ENCODE results near the gene DBNDD1. TPM values are rescaled to one million over a fixed set of nuclear protein-coding genes. Genes with fewer than 3 reads are reported as not detected.
A peak's percentile ranks its signal among the peaks of the same experiment; 100 is the strongest.

Gene DBNDD1
- total RNA-seq, 1 experiment from 2014 or later: 60.2 TPM

DNA sequence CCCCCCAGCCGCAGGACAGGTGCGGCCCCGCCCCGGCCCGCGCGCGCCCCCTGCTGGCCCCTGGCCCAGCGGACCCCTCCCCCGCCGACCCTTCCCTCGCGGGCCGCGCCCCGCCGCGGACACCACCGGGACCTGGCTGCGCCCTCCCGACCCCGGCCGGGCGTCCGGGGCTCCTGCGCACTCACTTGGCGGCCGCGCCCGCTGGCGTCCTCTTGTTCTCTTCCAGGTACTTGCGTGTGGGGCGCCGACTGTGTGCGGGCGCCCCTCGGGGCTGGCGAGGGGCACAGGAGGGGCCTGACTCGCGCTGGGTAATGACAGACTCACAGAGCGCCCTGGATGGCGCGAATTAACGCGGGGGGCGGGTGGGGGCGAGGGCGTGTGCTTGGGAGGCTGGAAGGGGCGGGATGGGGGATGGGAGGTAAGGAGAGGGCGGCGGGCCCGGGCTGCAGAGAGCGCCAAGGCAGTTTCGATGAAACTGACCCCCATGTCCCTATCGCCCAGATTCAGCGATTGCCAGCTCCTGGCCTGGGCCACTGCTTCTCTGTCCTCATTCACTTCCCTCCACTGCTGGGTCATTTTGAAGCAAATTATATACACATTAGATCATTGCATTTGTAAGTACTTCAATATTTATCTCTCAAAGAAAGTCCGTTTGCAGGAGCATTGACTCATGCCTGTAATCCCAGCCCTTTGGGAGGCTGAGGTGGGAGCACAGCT, 445 bp upstream of the DBNDD1 start:
- no peaks in the 10 kb centered on the region for H4K20me1 ChIP-seq (ENCODE audit: insufficient read depth)
- H3K36me3 ChIP-seq (ENCODE audit: control insufficient read depth in 1 of 2, insufficient read depth in 2 of 2, low read length in 2 of 2): peaks cover 9% of the 10 kb centered on the region in 2 experiments; a peak in 1 of 4 replicates
- H3K9ac ChIP-seq (ENCODE audit: low read length): peak overlapping the region; percentile 91
- peak; percentile 65 for ATAC-seq
- H3K4me2 ChIP-seq (ENCODE audit: low read length): peak overlapping the region; percentile 94
- H3K4me3 ChIP-seq (replicated peaks in 1 of 2; ENCODE audit: low read depth in 1 of 2, low read length in 2 of 2): peak overlapping the region; percentile 66 to 85
- ChIA-PET POLR2A (interaction anchor here (0.6 to 1.1 kb wide), 2 partner anchors 51 to 95 kb away, joined by 5 to 10 read pairs; no protein-coding TSS in a partner anchor), RAD21 (ENCODE audit: low non-redundant PET in 1 of 2, low total read pairs in 2 of 2, uncharacterized antibody in 2 of 2, unreplicated experiment in 2 of 2) (interaction anchor here in 1 of 2 experiments (0.6 kb wide), 1 partner anchor 87 kb away, joined by 3 read pairs; no protein-coding TSS in a partner anchor), CTCF (interaction anchor here (0.6 to 2.0 kb wide), 10 partner anchors 10 to 314 kb away, joined by 3 to 6 read pairs (median 4); partner anchors contain the start of genes MC1R, TCF25 and TUBB3)
- peak; percentile 76 for TF ChIP-seq POLR2AphosphoS5 (IDR thresholded peaks at IDR 0.05; ENCODE audit: low read depth, low read length)
- no peak for TF ChIP-seq YY1 (IDR thresholded peaks at IDR 0.05; ENCODE audit: extremely low read depth, insufficient replicate concordance, low read depth, low read length)
- TF ChIP-seq SIN3A (IDR thresholded peaks at IDR 0.05; ENCODE audit: low read depth): no peak
- TF ChIP-seq ZFX (IDR thresholded peaks at IDR 0.05): peak; percentile 17; the same call in 1 of the 2 replicates
- TF ChIP-seq, protein P1, sequence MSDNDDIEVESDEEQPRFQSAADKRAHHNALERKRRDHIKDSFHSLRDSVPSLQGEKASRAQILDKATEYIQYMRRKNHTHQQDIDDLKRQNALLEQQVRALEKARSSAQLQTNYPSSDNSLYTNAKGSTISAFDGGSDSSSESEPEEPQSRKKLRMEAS (IDR thresholded peaks at IDR 0.05): no peak
- TF ChIP-seq CBX3 (IDR thresholded peaks at IDR 0.05; ENCODE audit: low read depth): no peak
- TF ChIP-seq, protein P2, sequence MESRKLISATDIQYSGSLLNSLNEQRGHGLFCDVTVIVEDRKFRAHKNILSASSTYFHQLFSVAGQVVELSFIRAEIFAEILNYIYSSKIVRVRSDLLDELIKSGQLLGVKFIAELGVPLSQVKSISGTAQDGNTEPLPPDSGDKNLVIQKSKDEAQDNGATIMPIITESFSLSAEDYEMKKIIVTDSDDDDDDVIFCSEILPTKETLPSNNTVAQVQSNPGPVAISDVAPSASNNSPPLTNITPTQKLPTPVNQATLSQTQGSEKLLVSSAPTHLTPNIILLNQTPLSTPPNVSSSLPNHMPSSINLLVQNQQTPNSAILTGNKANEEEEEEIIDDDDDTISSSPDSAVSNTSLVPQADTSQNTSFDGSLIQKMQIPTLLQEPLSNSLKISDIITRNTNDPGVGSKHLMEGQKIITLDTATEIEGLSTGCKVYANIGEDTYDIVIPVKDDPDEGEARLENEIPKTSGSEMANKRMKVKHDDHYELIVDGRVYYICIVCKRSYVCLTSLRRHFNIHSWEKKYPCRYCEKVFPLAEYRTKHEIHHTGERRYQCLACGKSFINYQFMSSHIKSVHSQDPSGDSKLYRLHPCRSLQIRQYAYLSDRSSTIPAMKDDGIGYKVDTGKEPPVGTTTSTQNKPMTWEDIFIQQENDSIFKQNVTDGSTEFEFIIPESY (IDR thresholded peaks at IDR 0.05; ENCODE audit: extremely low read depth, insufficient replicate concordance, low read length): peak; percentile 19
- TF ChIP-seq, protein P3, sequence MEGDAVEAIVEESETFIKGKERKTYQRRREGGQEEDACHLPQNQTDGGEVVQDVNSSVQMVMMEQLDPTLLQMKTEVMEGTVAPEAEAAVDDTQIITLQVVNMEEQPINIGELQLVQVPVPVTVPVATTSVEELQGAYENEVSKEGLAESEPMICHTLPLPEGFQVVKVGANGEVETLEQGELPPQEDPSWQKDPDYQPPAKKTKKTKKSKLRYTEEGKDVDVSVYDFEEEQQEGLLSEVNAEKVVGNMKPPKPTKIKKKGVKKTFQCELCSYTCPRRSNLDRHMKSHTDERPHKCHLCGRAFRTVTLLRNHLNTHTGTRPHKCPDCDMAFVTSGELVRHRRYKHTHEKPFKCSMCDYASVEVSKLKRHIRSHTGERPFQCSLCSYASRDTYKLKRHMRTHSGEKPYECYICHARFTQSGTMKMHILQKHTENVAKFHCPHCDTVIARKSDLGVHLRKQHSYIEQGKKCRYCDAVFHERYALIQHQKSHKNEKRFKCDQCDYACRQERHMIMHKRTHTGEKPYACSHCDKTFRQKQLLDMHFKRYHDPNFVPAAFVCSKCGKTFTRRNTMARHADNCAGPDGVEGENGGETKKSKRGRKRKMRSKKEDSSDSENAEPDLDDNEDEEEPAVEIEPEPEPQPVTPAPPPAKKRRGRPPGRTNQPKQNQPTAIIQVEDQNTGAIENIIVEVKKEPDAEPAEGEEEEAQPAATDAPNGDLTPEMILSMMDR (IDR thresholded peaks at IDR 0.05 in 2 of 3, conservative IDR thresholded peaks at IDR 0.05 in 1 of 3; ENCODE audit: borderline replicate concordance in 1 of 3, insufficient read depth in 1 of 3, low read depth in 2 of 3, low read length in 2 of 3): peak in 2 of 3 experiments; percentile 33 to 45; a peak in 4 of 6 replicates
- no peak for TF ChIP-seq EGR1 (IDR thresholded peaks at IDR 0.05; ENCODE audit: low read depth)
- TF ChIP-seq ELF1 (IDR thresholded peaks at IDR 0.05; ENCODE audit: borderline replicate concordance, low read depth): no peak
- H2AFZ ChIP-seq (ENCODE audit: low read depth, low read length, poor library complexity, severe bottlenecking): peak overlapping the region; percentile 10
- H3K9me3 ChIP-seq (ENCODE audit: control insufficient read depth in 1 of 2, insufficient read depth in 1 of 2, low read depth in 1 of 2, low read length in 2 of 2): no peaks in the 10 kb centered on the region
- no TSS peak for BruUV-seq (replicated peaks)
- no peak for DNase-seq (ENCODE audit: low read depth, low spot score)
- H3K4me1 ChIP-seq (ENCODE audit: control insufficient read depth in 1 of 2, insufficient read depth in 2 of 2, low read length in 2 of 2): peaks cover 32 to 45% of the 10 kb centered on the region in 2 experiments
- intact Hi-C loops (cut with micrococcal nuclease): no loop called here
- H3K9me2 ChIP-seq (ENCODE audit: insufficient read depth): no peaks in the 10 kb centered on the region
- H3K27ac ChIP-seq (ENCODE audit: low read depth, low read length): peak overlapping the region; percentile 78
- H3K27me3 ChIP-seq (ENCODE audit: insufficient read depth, low read length): no peaks in the 10 kb centered on the region
- H3K79me2 ChIP-seq (ENCODE audit: insufficient read depth, low read length): peaks cover 72% of the 10 kb centered on the region
